Endodermal cell (in vitro differentiated cells): ENCODE measurements around the gene SH3PXD2A. TPM values are rescaled to one million over a fixed set of nuclear protein-coding genes. Genes with fewer than 3 reads are reported as not detected.

Source experiments
- DNase-seq: peaks from one replicate; pipeline ENCODE4 v3.0.0-alpha.2; 2017
- H3K27ac ChIP-seq: 2 replicates; pipeline ENCODE4 v1.5.1; 2013; ENCODE audit warnings: mild to moderate bottlenecking, low read depth, low read length, moderate library complexity
- H3K27me3 ChIP-seq: 2 replicates; pipeline ENCODE4 v1.6.1; 2013; ENCODE audit warnings: mild to moderate bottlenecking, low read length, moderate library complexity; ENCODE audit not compliant: insufficient read depth, control insufficient read depth, poor library complexity, severe bottlenecking
- H3K36me3 ChIP-seq: 2 replicates; pipeline ENCODE4 v1.7.0; 2013; ENCODE audit warnings: mild to moderate bottlenecking, low read length, moderate library complexity; ENCODE audit not compliant: control insufficient read depth, insufficient read depth
- H3K4me1 ChIP-seq: one replicate; pipeline ENCODE4 v1.7.0; 2013; ENCODE audit warnings: low read length; ENCODE audit not compliant: control insufficient read depth, insufficient read depth
- H3K4me3 ChIP-seq: 2 replicates; pipeline ENCODE4 v1.5.1; 2013; ENCODE audit warnings: mild to moderate bottlenecking, low read length, moderate library complexity
- H3K9ac ChIP-seq: 2 replicates; pipeline ENCODE4 v1.6.1; 2013; ENCODE audit warnings: mild to moderate bottlenecking, low read length, moderate library complexity; ENCODE audit not compliant: poor library complexity, severe bottlenecking; ENCODE audit errors: extremely low read depth
- H3K9me3 ChIP-seq: 2 replicates; pipeline ENCODE4 v1.6.1; 2013; ENCODE audit warnings: mild to moderate bottlenecking, low read length, moderate library complexity; ENCODE audit not compliant: control insufficient read depth
- H3K27ac Mint-ChIP-seq: 2 replicates; pipeline ENCODE4 v1.8.0; 2020; ENCODE audit warnings: mixed read lengths
- H3K27me3 Mint-ChIP-seq: 2 replicates; pipeline ENCODE4 v1.8.0; 2021; ENCODE audit warnings: mild to moderate bottlenecking, mixed read lengths; ENCODE audit not compliant: insufficient read depth
- H3K36me3 Mint-ChIP-seq: 2 replicates; pipeline ENCODE4 v1.8.0; 2020; ENCODE audit warnings: low read depth, mixed read lengths
- H3K4me1 Mint-ChIP-seq: 2 replicates; pipeline ENCODE4 v1.8.0; 2020; ENCODE audit warnings: mixed read lengths
- H3K4me3 Mint-ChIP-seq: 2 replicates; pipeline ENCODE4 v1.8.0; 2020; ENCODE audit warnings: mild to moderate bottlenecking, moderate library complexity, mixed read lengths
- H3K9me3 Mint-ChIP-seq: 2 replicates; pipeline ENCODE4 v1.8.0; 2020; ENCODE audit warnings: mild to moderate bottlenecking, mixed read lengths
- WGBS, 2 experiments: methylation state at CpG; one replicate each; pipeline versions ENCODE4 v1.1.5 to v1.1.7; 2013; ENCODE audit warnings: missing lambda C conversion rate in 2 of 2, mixed read lengths in 1 of 2; ENCODE audit not compliant: insufficient coverage in 1 of 2, insufficient read length in 1 of 2; 5-methylcytosine and 5-hydroxymethylcytosine counted together
- total RNA-seq, 2 donors: library from RNA; stranded (reverse); fragmentation: NEBNext Ultra II Directional in 1 of 2; extraction: Animal tissue kit (Norgen Biotek cat#: 25700) in 1 of 2; gene quantifications; 2 replicates in 1 of 2; 3 replicates in 1 of 2; pipeline ENCODE4 v1.2.1, GENCODE V29; 2021
- TF ChIP-seq, protein P1 (sequence below): fragments of 200-600 bp; sonication (generic); conservative IDR thresholded peaks from 2 replicates; pipeline ENCODE4 v1.5.0; 2021; ENCODE audit warnings: antibody characterized with exemption, mild to moderate bottlenecking

The SH3PXD2A gene
- total RNA-seq, 2 donors from 2014 or later = 15.7 to 22.6 TPM

DNA sequence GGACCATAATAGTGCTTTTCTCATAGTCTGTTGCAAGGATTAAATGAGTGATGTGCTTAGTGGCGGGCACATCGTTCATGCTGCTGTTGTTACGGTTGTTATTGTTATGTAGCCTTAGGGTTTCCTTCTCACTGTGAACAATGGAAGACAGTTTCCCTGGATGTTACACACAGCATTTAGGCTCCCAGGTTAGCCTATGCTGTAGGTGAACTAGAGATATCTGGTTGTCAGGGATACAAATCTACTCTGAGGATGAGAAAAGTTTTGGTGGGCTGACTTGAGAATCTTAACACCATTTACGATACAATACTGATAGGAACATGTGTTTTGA is 14.7 kb downstream of the SH3PXD2A start:
- Histone ChIP-seq H3K4me3 (peak overlapping the region; percentile 72), H3K9ac (peak overlapping the region; percentile 47), H3K27ac (no peak overlapping the region), H3K4me1 (peaks cover 41% of the 10 kb centered on the region), H3K36me3 (no peaks in the 10 kb centered on the region), H3K9me3 (no peaks in the 10 kb centered on the region), H3K27me3 (no peaks in the 10 kb centered on the region)
- DNase-seq = no peak
- no peaks in the 10 kb centered on the region for H3K27me3 Mint-ChIP-seq
- peak overlapping the region; percentile 34 for H3K4me3 Mint-ChIP-seq
- TF ChIP-seq, protein P1, sequence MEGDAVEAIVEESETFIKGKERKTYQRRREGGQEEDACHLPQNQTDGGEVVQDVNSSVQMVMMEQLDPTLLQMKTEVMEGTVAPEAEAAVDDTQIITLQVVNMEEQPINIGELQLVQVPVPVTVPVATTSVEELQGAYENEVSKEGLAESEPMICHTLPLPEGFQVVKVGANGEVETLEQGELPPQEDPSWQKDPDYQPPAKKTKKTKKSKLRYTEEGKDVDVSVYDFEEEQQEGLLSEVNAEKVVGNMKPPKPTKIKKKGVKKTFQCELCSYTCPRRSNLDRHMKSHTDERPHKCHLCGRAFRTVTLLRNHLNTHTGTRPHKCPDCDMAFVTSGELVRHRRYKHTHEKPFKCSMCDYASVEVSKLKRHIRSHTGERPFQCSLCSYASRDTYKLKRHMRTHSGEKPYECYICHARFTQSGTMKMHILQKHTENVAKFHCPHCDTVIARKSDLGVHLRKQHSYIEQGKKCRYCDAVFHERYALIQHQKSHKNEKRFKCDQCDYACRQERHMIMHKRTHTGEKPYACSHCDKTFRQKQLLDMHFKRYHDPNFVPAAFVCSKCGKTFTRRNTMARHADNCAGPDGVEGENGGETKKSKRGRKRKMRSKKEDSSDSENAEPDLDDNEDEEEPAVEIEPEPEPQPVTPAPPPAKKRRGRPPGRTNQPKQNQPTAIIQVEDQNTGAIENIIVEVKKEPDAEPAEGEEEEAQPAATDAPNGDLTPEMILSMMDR = no peak
- H3K36me3 Mint-ChIP-seq = no peaks in the 10 kb centered on the region
- H3K9me3 Mint-ChIP-seq = no peaks in the 10 kb centered on the region
- 48 to 100% methylated on average over 1 to 4 of the region's 4 CpGs for WGBS, 2 experiments
- peak overlapping the region; percentile 81 for H3K27ac Mint-ChIP-seq
- H3K4me1 Mint-ChIP-seq = peaks cover 71% of the 10 kb centered on the region

DNA sequence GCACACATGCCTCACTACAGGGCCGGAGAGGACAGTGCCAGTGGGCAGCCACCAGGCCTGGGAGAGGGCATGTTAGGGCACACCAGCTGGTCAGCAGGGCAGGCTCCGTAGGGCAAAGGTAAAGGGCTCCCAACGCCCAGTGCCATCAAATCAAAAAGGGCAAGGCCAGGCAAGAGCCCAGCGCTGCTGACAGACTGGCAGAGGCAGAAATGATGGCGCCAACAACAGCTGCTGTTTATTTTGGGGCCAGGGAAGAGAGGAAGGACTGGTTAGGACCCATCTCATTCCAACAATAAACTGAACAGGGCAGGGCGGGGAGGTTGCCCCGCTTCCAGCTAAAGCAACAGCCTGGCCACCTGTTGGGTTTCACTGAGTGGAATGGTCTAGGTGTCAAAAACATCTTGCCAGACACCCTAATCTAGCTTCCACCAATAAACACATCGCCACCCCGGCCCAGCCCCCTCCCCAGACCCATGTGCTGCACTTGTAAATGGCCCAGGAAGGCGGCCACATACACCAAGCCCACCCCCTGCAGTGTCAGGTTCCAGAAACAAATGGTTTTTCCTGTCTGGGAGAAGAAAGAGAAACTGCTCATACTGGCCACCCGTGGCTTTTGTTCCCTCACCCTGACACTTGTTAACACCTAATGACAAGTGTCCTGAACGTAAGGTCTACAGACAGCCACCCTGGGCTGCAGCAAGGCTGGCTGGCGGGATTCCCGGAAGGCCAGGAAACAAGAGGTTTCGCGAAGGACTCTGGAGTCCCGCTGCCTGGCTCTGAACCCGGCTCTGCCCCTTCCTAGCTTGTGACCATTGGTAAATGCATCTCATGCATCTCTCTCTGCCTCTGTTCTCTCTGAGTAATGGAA is 15.3 kb downstream of the SH3PXD2A start:
- Histone ChIP-seq H3K9ac (peak overlapping the region; percentile 51), H3K36me3 (no peaks in the 10 kb centered on the region), H3K4me3 (peak overlapping the region; percentile 72), H3K27me3 (no peaks in the 10 kb centered on the region), H3K9me3 (no peaks in the 10 kb centered on the region), H3K27ac (no peak overlapping the region), H3K4me1 (peaks cover 42% of the 10 kb centered on the region)
- Mint-ChIP-seq H3K4me3 (peak overlapping the region; percentile 34), H3K4me1 (peaks cover 75% of the 10 kb centered on the region), H3K36me3 (no peaks in the 10 kb centered on the region), H3K27ac (peak overlapping the region; percentile 81), H3K9me3 (no peaks in the 10 kb centered on the region), H3K27me3 (no peaks in the 10 kb centered on the region)
- peak; percentile 98 for DNase-seq
- 31 to 79% methylated on average over 6 to 16 of the region's 18 CpGs for WGBS, 2 experiments
- TF ChIP-seq, protein P1 = no peak

DNA sequence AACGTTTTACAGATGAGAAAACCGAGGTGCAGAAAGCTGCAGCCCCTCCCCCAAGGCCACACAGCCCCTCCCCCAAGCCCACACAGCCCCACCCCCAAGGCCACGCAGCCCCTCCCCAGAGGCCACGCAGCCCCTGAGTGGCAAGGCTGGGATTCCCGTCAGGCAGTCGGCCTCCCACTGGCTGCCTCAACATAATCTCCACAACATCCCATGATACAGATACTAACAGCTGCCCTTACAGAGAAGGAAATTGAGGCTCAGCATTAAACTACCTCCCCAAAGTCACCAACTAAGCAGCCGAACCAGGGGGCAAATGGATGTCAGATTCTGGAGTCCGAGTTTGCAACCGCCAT is 15.9 kb downstream of the SH3PXD2A start:
- no peak for DNase-seq
- no peak overlapping the region for H3K27ac ChIP-seq
- peaks cover 49% of the 10 kb centered on the region for H3K4me1 ChIP-seq
- Mint-ChIP-seq H3K9me3 (no peaks in the 10 kb centered on the region), H3K36me3 (no peaks in the 10 kb centered on the region), H3K27me3 (no peaks in the 10 kb centered on the region), H3K27ac (peak overlapping the region; percentile 81), H3K4me1 (peaks cover 81% of the 10 kb centered on the region), H3K4me3 (peak overlapping the region; percentile 34)
- no peaks in the 10 kb centered on the region for H3K9me3 ChIP-seq
- H3K36me3 ChIP-seq = no peaks in the 10 kb centered on the region
- WGBS, 2 experiments = 76 to 100% methylated on average over 4 to 9 of the region's 9 CpGs
- TF ChIP-seq, protein P1 = no peak
- peak overlapping the region; percentile 51 for H3K9ac ChIP-seq
- no peaks in the 10 kb centered on the region for H3K27me3 ChIP-seq
- no peak overlapping the region for H3K4me3 ChIP-seq
